HepG2 (cell line): ENCODE results near the gene PTPN5.

Experiments used
- ARNT ChIP-seq: fragments of 450-650 bp; IDR thresholded peaks from 2 replicates; pipeline ENCODE4 v1.6.1; 2017
- PAF1 ChIP-seq: IDR thresholded peaks from 2 replicates; pipeline ENCODE4 v1.6.1; 2016; ENCODE audit warnings: missing genetic modification reagents, missing compliant biosample characterization

DNA sequence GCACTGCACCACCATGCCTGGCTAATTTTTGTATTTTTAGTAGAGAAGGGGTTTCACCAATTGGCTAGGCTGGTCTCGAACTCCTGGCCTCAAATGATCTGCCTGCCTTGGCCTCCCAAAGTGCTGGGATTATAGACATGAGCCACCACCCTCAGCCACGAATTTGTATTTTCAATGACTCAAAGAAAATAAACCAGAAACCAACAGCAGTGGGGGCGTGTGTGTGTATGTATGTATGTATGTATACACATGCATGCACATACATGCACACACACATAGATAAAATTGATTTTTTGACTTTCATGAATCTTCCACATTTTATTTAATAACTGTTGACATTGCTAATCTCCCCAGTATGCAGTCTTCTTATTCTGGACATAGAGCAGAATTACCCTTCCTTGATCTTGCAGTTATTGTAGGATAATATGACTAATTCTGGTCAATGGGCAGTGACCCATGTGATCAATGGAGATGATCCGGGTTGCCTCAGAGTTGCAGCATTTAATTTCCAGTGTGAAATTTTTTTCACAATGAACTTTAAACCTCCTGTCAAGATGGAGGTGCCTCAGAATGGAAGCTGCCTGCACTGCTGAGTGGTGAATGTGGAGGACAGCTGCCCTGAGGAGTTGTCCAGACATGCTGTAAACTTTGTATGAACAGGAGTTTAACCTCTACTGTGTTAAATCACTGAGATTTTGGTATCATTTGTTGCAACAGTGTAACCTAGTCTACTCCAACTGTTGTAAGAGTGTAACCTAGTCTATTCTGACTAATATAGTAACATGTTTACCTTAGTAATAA is 12.8 kb upstream of the PTPN5 start:
- TF ChIP-seq ARNT = no peak
- no peak for TF ChIP-seq PAF1 (CRISPR knock-in tag)
